ENCODE results near the gene CRISPLD2.

The CRISPLD2 gene

GRCh38 chr16:84917492-84917891 lies 97.7 kb downstream of the CRISPLD2 start:
- no peak for DNase-seq

GRCh38 chr16:84918006-84918909 lies 98.5 kb downstream of the CRISPLD2 start:
- no peak for DNase-seq

GRCh38 chr16:84919269-84919668 lies 99.5 kb downstream of the CRISPLD2 start:
- no peak for DNase-seq

GRCh38 chr16:84919708-84920107 lies 99.9 kb downstream of the CRISPLD2 start:
- DNase-seq, result no peak

DNA sequence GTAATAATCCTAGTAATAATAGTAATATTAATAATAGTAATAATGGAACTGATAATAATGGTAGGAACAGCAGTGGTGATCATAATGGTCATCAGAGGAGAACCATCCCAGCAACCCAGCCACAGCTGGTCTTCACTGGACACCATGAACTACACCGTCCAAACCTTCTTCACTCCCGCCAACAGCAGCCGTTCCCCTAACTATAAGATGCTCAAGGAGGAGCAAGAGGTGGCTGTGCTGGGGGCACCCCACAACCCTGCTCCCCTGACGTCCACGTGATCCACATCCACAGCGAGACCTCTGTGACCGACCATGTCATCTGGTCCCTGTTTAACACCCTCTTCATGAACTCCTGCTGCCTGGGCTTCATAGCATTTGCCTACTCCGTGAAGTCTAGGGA lies 100.5 kb downstream of the CRISPLD2 start:
- no peak for DNase-seq

DNA sequence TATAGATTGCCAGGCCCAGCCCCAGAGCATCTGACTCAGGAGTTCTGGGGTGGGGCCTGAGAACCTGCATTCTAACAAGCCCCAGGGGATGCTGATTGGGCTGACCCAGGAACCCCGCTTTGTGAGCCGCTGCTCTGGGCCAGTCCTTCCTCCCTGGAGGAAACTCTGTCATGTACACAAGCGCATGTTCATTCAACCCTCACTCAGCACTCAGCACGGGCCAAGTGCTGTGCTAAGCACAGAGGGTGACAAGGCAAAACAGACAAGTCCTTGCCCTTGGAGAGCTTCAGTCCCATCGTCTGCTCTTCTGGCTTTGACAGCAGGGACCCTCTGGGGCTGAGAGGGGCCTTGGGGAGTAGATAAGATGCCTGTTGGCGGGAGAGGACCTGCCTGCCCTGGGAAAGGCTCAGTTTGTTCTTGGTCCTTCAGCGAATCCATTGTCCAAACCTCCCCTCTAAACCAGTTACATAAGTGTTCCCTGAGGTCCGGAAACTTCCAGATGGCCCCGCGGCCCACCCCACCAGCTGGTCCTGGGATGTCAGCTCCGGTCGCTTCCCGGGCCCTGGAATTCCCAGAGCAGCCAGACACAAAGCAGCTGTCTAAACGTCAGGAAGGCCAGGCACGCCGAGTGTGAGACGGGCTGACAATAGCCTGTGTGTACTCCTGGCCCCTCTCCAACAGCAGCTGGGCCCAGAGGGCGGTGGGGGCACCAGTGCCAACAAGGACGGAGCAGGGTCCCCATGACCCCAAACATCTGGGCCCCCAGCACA lies 102.8 kb downstream of the CRISPLD2 start:
- no peak for DNase-seq

DNA sequence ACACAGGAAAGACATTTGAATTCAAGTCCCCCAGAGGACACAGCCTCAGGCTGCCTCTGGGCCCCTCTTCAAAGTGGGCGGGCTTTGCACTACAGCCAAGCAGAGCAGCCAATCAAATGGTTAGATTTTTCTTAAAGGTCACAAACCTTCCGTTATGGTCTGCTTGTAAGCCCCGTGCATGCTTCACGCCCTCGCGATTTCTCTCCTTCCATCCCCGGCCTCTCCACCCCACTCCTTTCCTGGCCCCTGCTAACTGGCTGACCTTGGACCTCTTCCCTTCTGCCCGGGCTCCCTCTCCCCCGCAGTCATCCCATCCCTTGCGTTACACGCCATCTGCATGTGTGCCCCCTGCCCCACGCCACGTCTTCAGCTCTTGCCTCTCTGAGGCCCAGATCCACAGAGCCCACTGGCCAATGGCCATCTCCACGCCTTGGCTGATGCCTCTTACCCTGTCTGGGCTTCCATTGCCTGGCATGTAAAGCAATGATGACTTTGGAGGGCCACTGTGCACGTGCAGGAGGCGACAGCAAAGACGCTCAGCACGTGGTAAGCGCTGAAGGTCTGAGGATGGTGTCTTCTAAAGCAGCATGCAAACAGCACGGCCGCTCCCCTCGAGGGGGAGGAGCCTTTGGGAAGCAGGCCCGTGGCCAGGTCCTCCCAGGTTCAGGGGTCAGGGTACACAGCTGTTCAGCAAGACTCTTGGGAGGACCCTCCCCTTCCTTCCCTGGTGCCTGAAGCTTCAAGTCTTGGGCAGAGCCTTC lies 104.7 kb downstream of the CRISPLD2 start:
- no peak for DNase-seq

DNA sequence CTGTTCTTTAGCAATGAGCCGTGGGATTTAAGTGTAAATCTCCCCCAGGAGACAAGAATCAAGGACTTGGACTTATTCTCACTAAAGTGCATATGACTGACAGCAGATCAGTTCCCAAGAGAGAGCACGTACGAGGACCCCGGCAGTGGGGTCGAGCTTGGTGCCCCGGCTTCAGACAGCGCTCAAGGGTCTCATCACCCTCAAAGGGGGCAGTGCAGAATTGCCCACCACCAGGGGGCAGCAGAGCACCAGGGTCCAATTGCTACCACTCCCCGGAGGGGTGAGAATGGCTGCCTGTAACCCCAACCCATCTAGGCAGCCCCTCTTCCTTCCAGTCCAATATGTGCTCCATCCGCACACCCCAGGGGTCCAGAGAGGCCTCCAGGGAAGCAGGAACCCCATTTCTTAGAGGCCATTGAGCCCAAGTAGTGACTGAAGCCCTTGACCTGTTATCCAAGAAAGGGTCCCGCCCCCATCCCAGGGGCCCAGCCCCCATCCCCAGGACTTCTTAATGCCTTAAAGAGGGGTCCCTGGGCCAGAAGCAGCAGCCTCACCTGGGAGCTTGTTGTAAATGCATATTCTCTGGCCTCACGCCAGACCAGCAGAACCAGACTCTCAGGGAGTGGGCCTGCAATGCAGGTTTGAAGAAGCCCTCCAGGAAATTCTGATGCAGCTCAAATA lies 105.4 kb downstream of the CRISPLD2 start:
- peak; percentile 10 for DNase-seq

DNA sequence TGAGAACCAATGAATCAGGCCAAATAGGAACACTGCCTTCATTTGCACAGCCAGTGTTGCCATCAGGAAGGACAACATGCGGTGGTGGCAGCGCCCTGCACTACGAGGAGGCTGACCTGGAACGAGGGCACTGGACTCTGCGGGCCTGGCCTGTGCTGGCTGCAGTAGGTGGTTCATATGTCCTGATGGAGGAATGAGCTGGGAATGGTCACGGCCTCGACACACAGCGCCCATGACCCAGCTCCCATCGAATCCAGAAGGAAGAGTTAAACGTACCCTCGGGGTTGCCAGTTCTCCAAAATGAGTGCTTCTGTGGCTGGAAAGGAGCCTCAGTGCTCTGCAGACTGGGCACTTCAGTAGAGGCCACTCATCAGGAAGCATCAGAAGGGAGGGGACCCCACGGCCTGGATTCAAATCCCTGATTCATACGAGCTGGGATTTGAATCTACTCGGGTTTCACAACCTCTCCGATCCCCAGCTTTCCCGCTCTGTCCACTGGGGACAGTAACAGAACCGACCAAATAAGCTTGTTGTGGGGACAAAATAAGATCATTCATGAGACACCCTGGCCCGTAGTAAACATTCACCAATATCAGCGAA lies 106.1 kb downstream of the CRISPLD2 start:
- no peak for DNase-seq

DNA sequence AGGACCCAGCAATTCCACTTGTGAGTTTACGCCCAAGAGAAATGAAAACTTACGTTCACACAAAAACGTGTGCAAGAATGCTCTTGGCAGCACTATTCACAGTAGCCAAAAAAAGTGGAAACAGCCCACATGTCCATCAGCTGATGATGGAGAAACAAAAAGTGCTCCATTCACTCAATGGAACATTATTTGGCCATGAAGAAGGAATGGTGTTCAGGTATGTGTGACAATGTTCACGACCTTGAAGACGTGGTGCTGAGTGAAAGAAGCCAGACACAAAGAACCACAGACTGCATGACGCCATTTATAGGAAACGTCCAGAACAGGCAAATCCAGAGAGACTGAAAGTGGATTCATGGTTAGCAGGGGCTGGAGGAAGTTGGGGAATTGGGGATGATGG lies 106.7 kb downstream of the CRISPLD2 start:
- no peak for DNase-seq

- no peak for DNase-seq
Observed at GRCh38 chr16:84927621-84928591, 108.1 kb downstream of the CRISPLD2 start.

DNA sequence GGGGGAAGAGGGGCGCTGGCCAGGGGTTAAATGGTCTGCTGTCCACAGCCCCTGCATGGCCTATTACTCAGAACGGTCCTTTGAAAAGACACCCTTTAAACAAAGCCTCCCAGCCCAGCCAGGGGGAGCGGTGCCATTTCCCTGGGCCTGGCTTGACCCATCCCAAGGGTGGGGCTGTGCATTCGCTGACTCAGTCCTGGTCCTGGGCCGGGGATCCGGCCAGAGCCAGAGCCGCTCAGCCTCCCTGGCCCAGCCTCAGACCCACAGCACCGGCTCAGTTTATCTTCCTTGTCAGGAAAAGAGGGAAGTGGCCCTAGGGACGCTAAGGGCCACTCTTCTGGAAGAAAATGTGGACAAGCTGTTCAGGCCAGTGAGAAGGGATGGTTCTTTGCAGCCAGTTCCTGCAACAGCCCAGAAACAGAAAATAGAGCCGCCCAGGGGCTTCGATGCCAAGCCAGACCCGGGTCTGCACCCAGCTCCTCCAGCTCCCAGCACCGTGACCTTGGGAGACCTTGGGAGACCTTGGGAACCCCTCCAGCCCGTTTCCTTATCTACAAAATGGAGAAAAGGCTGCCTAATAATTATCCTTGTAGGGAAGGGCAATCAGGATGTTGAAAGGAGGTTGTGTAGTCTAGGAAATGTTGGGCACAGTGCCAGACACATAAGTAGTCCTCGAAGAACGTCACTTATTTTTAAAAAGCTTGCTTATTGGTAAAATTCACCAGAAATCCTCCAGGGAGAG lies 109.1 kb downstream of the CRISPLD2 start:
- no peak for DNase-seq

DNA sequence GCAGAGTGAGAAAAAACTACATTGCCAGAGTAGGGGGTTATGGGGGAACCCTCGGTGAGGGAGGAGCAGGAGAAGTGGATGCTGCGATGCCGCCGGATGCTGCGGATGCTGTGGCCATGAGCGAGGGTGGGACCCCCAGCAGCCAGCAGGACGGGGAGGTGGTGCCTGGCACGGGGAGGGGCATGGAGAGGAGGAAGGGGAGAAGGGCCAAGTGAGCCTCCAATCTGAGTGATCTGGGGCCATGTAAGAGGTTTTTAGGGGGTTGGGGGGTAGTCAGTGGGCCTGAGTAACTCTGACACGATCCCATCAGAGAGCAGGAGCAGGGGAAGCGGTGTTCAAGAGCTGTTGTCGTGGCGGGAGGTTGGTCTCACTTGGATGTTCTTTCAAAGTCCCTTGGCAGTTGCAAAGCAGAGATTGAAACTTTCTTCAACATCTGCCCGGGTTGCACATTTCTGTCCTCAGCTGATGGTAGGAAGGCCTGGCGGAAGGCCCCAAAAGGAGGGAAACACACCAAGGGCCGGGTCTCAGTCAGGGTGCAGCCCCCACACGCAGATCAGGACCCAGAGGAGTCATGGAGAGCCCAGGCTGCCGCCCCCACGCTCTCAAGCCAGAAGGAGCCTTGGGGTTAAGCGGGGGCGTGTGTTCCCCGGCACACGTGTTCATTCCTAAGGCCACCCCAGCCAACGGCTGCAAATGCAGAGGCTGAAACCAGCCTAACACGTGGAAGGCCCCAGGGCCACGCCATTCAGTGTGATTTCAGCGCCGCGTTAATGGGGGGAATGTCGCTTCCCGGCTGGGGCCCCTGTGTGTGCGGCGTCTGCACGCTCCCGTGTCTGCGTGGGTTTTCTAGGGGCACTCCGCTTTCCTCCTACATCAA lies 109.9 kb downstream of the CRISPLD2 start:
- no peak for DNase-seq

GRCh38 chr16:84930298-84931106 lies 110.7 kb downstream of the CRISPLD2 start:
- DNase-seq, result no peak

GRCh38 chr16:84931107-84931494 lies 111.3 kb downstream of the CRISPLD2 start:
- no peak for DNase-seq

- DNase-seq, result no peak
Observed at GRCh38 chr16:84931506-84931905, 111.7 kb downstream of the CRISPLD2 start.

DNA sequence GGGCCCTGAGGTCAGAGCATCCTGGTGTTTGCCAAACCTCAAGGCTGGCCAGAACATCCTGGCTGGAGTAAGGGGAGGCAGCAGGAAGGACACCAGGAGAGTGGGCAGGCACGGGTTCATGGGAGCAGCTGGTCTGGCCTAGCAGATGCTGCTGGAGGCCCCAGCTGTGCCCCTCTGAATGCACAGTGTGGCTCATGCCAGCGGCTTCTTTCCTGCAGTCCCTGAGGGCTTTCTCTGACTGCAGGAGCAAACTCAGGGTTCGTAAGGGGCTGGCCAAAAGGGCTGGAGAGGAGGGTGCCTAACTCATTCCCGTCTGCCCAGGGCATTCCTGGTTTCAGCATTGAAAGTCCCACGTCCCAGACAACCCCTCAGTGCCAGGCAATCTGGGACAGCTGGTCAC lies 112.9 kb downstream of the CRISPLD2 start:
- DNase-seq, result no peak

Data from NK-92 treated with Interleukin-12 subunit alpha and Interleukin-12 subunit beta, amount 100 ng/mL, for 24 hours (cell line).